Fibroblast of lung (primary cell): ENCODE data around the gene ARRB2. TPM values are rescaled to one million over a fixed set of nuclear protein-coding genes. Genes with fewer than 3 reads are reported as not detected.

Source experiments
- DNase-seq, 2 donors: peaks; one replicate each; pipeline versions ENCODE4 v3.0.0 to v3.0.0-alpha.2; 2010; ENCODE audit warnings: low read depth in 2 of 2
- H2AFZ ChIP-seq: 2 replicates; pipeline ENCODE4 v1.5.1; 2012; ENCODE audit warnings: low read length, control low read depth, inconsistent platforms
- H3K27ac ChIP-seq: 2 replicates; pipeline ENCODE4 v1.5.1; 2011; ENCODE audit warnings: low read length, control low read depth; ENCODE audit not compliant: insufficient read depth
- H3K27me3 ChIP-seq: 2 replicates; pipeline ENCODE4 v1.5.1; 2011; ENCODE audit warnings: mild to moderate bottlenecking, low read length; ENCODE audit not compliant: control insufficient read depth, insufficient read depth
- H3K36me3 ChIP-seq: 2 replicates; pipeline ENCODE4 v1.5.1; 2011; ENCODE audit warnings: low read length; ENCODE audit not compliant: control insufficient read depth, insufficient read depth
- H3K4me1 ChIP-seq: 2 replicates; pipeline ENCODE4 v1.5.1; 2011; ENCODE audit warnings: low read length; ENCODE audit not compliant: control insufficient read depth, insufficient read depth; ENCODE audit errors: extremely low read depth
- H3K4me2 ChIP-seq: 2 replicates; pipeline ENCODE4 v1.5.1; 2011; ENCODE audit warnings: low read length, control low read depth; ENCODE audit not compliant: insufficient read depth; ENCODE audit errors: extremely low read depth
- H3K4me3 ChIP-seq, 4 experiments: fragments of 200-600 bp in 1 of 4; sonication (generic) in 1 of 4; replicated peaks in 1 of 4; 2 replicates each; pipeline ENCODE4 v1.5.1; 2011 to 2016; ENCODE audit warnings: low read length in 4 of 4, low read depth in 3 of 4, mild to moderate bottlenecking in 3 of 4, control low read depth in 2 of 4, inconsistent platforms in 1 of 4, mixed read lengths in 1 of 4; ENCODE audit not compliant: insufficient read depth in 1 of 4; ENCODE audit errors: control extremely low read depth in 1 of 4
- H3K79me2 ChIP-seq: 2 replicates; pipeline ENCODE4 v1.5.1; 2012; ENCODE audit warnings: mild to moderate bottlenecking, low read length, inconsistent platforms; ENCODE audit not compliant: control insufficient read depth, insufficient read depth
- H3K9ac ChIP-seq: 2 replicates; pipeline ENCODE4 v1.5.1; 2011; ENCODE audit warnings: mild to moderate bottlenecking, low read length, control low read depth; ENCODE audit not compliant: insufficient read depth
- H3K9me3 ChIP-seq: 2 replicates; pipeline ENCODE4 v1.5.1; 2012; ENCODE audit warnings: low read depth, low read length; ENCODE audit not compliant: control insufficient read depth, insufficient read depth
- H4K20me1 ChIP-seq: 2 replicates; pipeline ENCODE4 v1.5.1; 2011; ENCODE audit warnings: low read length; ENCODE audit not compliant: control insufficient read depth, insufficient read depth; ENCODE audit errors: extremely low read depth
- EZH2 ChIP-seq: IDR thresholded peaks from 2 replicates; pipeline ENCODE4 v1.5.1; 2012; ENCODE audit warnings: low read length, control low read depth, mild to moderate bottlenecking; ENCODE audit errors: missing control alignments
- polyA plus RNA-seq, 2 donors: library from polyadenylated mRNA; depleted of rRNA in 1 of 2; stranded (reverse) in 1 of 2; unstranded in 1 of 2; fragments of >200 nt; gene quantifications; 2 replicates each; pipeline ENCODE4 v1.2.1, GENCODE V29; 2011 to 2012; ENCODE audit warnings: missing spikeins in 1 of 2
- total RNA-seq: library from RNA; depleted of rRNA; stranded (reverse); fragments of >200 nt; gene quantifications from 2 replicates; pipeline ENCODE4 v1.2.1, GENCODE V29; 2014
- TF ChIP-seq, protein P1 (sequence below), 2 donors: IDR thresholded peaks in 1 of 2; conservative IDR thresholded peaks in 1 of 2; 1 replicate in 1 of 2; 2 replicates in 1 of 2; pipeline ENCODE4 v1.5.1; 2011 to 2012; ENCODE audit warnings: low read length in 2 of 2, control low read depth in 1 of 2, inconsistent platforms in 1 of 2, low read depth in 1 of 2, mild to moderate bottlenecking in 1 of 2

Gene ARRB2
- total and polyA plus RNA-seq, 2 donors (not counting 1 experiment from before 2014, with no cell fraction given) = 2.8 to 4.6 TPM

DNA sequence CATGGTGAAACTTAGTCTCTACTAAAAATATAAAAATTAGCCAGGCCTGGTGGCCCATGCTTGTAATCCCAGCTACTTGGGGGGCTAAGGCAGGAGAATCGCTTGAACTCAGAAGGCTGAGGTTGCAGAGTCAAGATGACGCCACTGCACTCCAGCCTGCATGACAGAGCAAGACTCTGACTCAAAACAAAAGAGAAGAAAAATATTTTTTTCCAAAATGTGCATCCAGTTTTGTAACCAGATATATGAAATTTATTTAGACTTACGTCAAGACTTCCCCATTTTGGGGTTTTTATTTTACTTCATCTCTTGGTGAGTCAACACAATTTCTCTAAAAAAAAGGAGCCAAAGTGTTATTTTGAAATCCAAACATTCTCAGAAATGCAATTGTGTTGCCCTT lies 55.8 kb downstream of the ARRB2 start:
- DNase-seq = no peak

DNA sequence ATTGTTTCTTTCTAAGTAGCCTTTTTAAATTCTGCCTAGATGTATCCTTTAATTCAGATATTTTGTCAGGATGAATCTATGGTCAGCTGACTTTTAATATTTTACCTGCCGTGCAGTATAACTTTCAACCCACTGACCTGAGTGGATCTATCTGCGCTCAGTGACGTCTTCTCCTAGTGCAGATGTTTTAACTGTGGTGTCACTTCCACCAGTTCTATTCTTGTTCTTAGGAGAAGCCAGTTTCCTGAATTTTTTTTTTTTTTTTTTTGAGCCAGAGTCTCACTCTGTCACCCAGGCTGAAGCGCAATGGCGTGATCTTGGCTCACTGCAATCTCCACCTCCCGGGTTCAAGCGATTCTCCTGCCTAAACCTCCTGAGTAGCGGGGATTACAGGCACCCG lies 56.3 kb downstream of the ARRB2 start:
- H3K4me3 ChIP-seq = no peak overlapping the region
- no peaks in the 10 kb centered on the region for H4K20me1 ChIP-seq
- H3K4me1 ChIP-seq = no peaks in the 10 kb centered on the region
- no peak overlapping the region for H2AFZ ChIP-seq
- TF ChIP-seq EZH2 = no peak
- TF ChIP-seq, protein P1, sequence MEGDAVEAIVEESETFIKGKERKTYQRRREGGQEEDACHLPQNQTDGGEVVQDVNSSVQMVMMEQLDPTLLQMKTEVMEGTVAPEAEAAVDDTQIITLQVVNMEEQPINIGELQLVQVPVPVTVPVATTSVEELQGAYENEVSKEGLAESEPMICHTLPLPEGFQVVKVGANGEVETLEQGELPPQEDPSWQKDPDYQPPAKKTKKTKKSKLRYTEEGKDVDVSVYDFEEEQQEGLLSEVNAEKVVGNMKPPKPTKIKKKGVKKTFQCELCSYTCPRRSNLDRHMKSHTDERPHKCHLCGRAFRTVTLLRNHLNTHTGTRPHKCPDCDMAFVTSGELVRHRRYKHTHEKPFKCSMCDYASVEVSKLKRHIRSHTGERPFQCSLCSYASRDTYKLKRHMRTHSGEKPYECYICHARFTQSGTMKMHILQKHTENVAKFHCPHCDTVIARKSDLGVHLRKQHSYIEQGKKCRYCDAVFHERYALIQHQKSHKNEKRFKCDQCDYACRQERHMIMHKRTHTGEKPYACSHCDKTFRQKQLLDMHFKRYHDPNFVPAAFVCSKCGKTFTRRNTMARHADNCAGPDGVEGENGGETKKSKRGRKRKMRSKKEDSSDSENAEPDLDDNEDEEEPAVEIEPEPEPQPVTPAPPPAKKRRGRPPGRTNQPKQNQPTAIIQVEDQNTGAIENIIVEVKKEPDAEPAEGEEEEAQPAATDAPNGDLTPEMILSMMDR (conservative IDR thresholded peaks at IDR 0.05 in 1 of 2, IDR thresholded peaks at IDR 0.05 in 1 of 2; ENCODE audit: low read depth in 1 of 2, low read length in 2 of 2) = no peak
- H3K27me3 ChIP-seq = peaks cover 6% of the 10 kb centered on the region
- H3K4me2 ChIP-seq = no peak overlapping the region
- no peaks in the 10 kb centered on the region for H3K79me2 ChIP-seq
- no peak overlapping the region for H3K27ac ChIP-seq
- H3K9ac ChIP-seq = no peak overlapping the region
- DNase-seq = no peak
- no peaks in the 10 kb centered on the region for H3K9me3 ChIP-seq
- no peaks in the 10 kb centered on the region for H3K36me3 ChIP-seq

More for the DNA sequence above, 55.8 kb downstream of the ARRB2 start:
- no peaks in the 10 kb centered on the region for H3K4me1 ChIP-seq
- H3K4me2 ChIP-seq = no peak overlapping the region
- peaks cover 6% of the 10 kb centered on the region for H3K27me3 ChIP-seq
- no peaks in the 10 kb centered on the region for H3K9me3 ChIP-seq
- no peak overlapping the region for H2AFZ ChIP-seq
- H3K4me3 ChIP-seq = no peak overlapping the region
- no peak overlapping the region for H3K9ac ChIP-seq
- no peaks in the 10 kb centered on the region for H4K20me1 ChIP-seq
- no peak overlapping the region for H3K27ac ChIP-seq
- no peaks in the 10 kb centered on the region for H3K79me2 ChIP-seq
- TF ChIP-seq, protein P1 (conservative IDR thresholded peaks at IDR 0.05 in 1 of 2, IDR thresholded peaks at IDR 0.05 in 1 of 2; ENCODE audit: low read depth in 1 of 2, low read length in 2 of 2) = no peak
- no peak for TF ChIP-seq EZH2
- no peaks in the 10 kb centered on the region for H3K36me3 ChIP-seq

DNA sequence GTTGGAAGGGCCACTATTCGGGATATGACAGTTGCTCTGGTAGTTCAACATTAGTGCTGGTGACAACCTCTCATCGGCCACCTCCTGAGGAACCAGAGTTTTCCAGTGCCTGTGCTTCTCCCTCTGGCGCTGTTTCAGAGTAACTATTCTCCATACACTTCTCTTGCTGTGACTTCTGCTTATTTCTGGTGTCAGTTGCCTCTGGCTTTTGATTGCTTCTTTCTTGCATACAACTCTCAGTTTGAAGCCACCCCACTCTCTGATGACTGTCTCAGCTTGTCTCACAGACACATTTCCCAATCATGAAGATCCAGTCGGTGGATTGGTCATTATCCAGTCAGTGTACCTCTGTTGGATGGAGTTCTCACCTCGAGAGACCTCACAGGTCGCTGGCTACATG lies 57.9 kb downstream of the ARRB2 start:
- no peaks in the 10 kb centered on the region for H3K79me2 ChIP-seq
- H3K4me2 ChIP-seq = no peak overlapping the region
- H3K9me3 ChIP-seq = no peaks in the 10 kb centered on the region
- DNase-seq = no peak
- TF ChIP-seq EZH2 = no peak
- TF ChIP-seq, protein P1 (conservative IDR thresholded peaks at IDR 0.05 in 1 of 2, IDR thresholded peaks at IDR 0.05 in 1 of 2; ENCODE audit: low read depth in 1 of 2, low read length in 2 of 2) = no peak
- peaks cover 6% of the 10 kb centered on the region for H3K27me3 ChIP-seq
- H2AFZ ChIP-seq = no peak overlapping the region
- H3K4me1 ChIP-seq = no peaks in the 10 kb centered on the region
- no peak overlapping the region for H3K9ac ChIP-seq
- no peak overlapping the region for H3K4me3 ChIP-seq
- no peaks in the 10 kb centered on the region for H4K20me1 ChIP-seq
- no peak overlapping the region for H3K27ac ChIP-seq
- no peaks in the 10 kb centered on the region for H3K36me3 ChIP-seq
